Mesenchymal stem cell (in vitro differentiated cells and primary cell): ENCODE measurements around the gene GALNT12.

Experiments used
- DNase-seq: peaks from one replicate; pipeline ENCODE4 v3.0.0-alpha.2; 2013
- H2AFZ ChIP-seq: one replicate; pipeline ENCODE4 v1.6.1; 2013; ENCODE audit warnings: low read depth, mild to moderate bottlenecking, control low read depth, inconsistent platforms, low read length, moderate library complexity
- H2AK5ac ChIP-seq: 2 replicates; pipeline ENCODE4 v1.6.1; 2013; ENCODE audit warnings: low read length, moderate library complexity, mild to moderate bottlenecking, inconsistent platforms; ENCODE audit not compliant: severe bottlenecking
- H2BK120ac ChIP-seq: one replicate; pipeline ENCODE4 v1.6.1; 2013; ENCODE audit warnings: low read depth, mild to moderate bottlenecking, inconsistent platforms, low read length, moderate library complexity
- H2BK12ac ChIP-seq, 2 experiments: one replicate each; pipeline ENCODE4 v1.6.1; 2013; ENCODE audit warnings: inconsistent platforms in 2 of 2, low read length in 2 of 2, mild to moderate bottlenecking in 2 of 2, moderate library complexity in 2 of 2, control low read depth in 1 of 2
- H2BK15ac ChIP-seq: one replicate; pipeline ENCODE4 v1.6.1; 2013; ENCODE audit warnings: mild to moderate bottlenecking, low read depth, inconsistent platforms; ENCODE audit not compliant: poor library complexity, severe bottlenecking
- H2BK5ac ChIP-seq: 2 replicates; pipeline ENCODE4 v1.6.1; 2013; ENCODE audit warnings: low read depth, mild to moderate bottlenecking, low read length, control low read depth, inconsistent platforms; ENCODE audit not compliant: poor library complexity, severe bottlenecking
- H3K14ac ChIP-seq, 2 experiments: one replicate each; pipeline ENCODE4 v1.6.1; 2013; ENCODE audit warnings: inconsistent platforms in 2 of 2, low read length in 2 of 2, control low read depth in 1 of 2, mild to moderate bottlenecking in 1 of 2, moderate library complexity in 1 of 2
- H3K18ac ChIP-seq, 2 experiments: one replicate each; pipeline ENCODE4 v1.6.1; 2013; ENCODE audit warnings: inconsistent platforms in 2 of 2, low read length in 2 of 2, control low read depth in 1 of 2, low read depth in 1 of 2, mild to moderate bottlenecking in 1 of 2
- H3K23ac ChIP-seq, 2 experiments: one replicate each; pipeline ENCODE4 v1.6.1; 2013; ENCODE audit warnings: inconsistent platforms in 2 of 2, low read length in 2 of 2, mild to moderate bottlenecking in 2 of 2, moderate library complexity in 2 of 2, control low read depth in 1 of 2
- H3K27ac ChIP-seq: 2 replicates; pipeline ENCODE4 v1.5.1; 2013; ENCODE audit warnings: mild to moderate bottlenecking, moderate library complexity, low read length, control low read depth, inconsistent platforms; ENCODE audit not compliant: poor library complexity, severe bottlenecking
- H3K27me3 ChIP-seq, 2 experiments: 2 replicates each; pipeline versions ENCODE4 v1.6.1 to v1.7.0; 2013; ENCODE audit warnings: low read length in 2 of 2, mild to moderate bottlenecking in 2 of 2, moderate library complexity in 2 of 2, control low read depth in 1 of 2, inconsistent platforms in 1 of 2; ENCODE audit not compliant: control insufficient read depth in 1 of 2, insufficient read depth in 1 of 2
- H3K36me3 ChIP-seq, 2 experiments: 2 replicates each; pipeline versions ENCODE4 v1.6.1 to v1.7.0; 2013; ENCODE audit warnings: low read length in 2 of 2, control low read depth in 1 of 2, inconsistent platforms in 1 of 2, low read depth in 1 of 2, mild to moderate bottlenecking in 1 of 2; ENCODE audit not compliant: insufficient read depth in 2 of 2, control insufficient read depth in 1 of 2
- H3K4ac ChIP-seq, 2 experiments: one replicate each; pipeline ENCODE4 v1.6.1; 2013; ENCODE audit warnings: inconsistent platforms in 2 of 2, low read length in 2 of 2, mild to moderate bottlenecking in 2 of 2, moderate library complexity in 2 of 2, control low read depth in 1 of 2, low read depth in 1 of 2
- H3K4me1 ChIP-seq: 2 replicates; pipeline ENCODE4 v1.6.1; 2013; ENCODE audit warnings: low read depth, low read length, control low read depth; ENCODE audit not compliant: control insufficient read depth, insufficient read depth
- H3K4me2 ChIP-seq: 2 replicates; pipeline ENCODE4 v1.6.1; 2013; ENCODE audit warnings: low read length, mild to moderate bottlenecking, inconsistent platforms; ENCODE audit not compliant: poor library complexity, severe bottlenecking
- H3K4me3 ChIP-seq, 2 experiments: 2 replicates each; pipeline versions ENCODE4 v1.5.1 to v1.7.0; 2013; ENCODE audit warnings: low read length in 2 of 2, mild to moderate bottlenecking in 2 of 2, control low read depth in 1 of 2, low read depth in 1 of 2; ENCODE audit not compliant: insufficient read depth in 1 of 2
- H3K79me1 ChIP-seq: replicated peaks from 2 replicates; pipeline ENCODE4 v1.6.1; 2013; ENCODE audit warnings: mild to moderate bottlenecking, control low read depth, low read length, inconsistent platforms; ENCODE audit not compliant: poor library complexity, severe bottlenecking
- H3K9ac ChIP-seq: 2 replicates; pipeline ENCODE4 v1.7.0; 2013; ENCODE audit warnings: mild to moderate bottlenecking, low read length, moderate library complexity
- H3K9me3 ChIP-seq: 2 replicates; pipeline ENCODE4 v1.7.0; 2013; ENCODE audit warnings: mild to moderate bottlenecking, low read length; ENCODE audit not compliant: control insufficient read depth
- H4K8ac ChIP-seq: one replicate; pipeline ENCODE4 v1.6.1; 2013; ENCODE audit warnings: inconsistent platforms, mild to moderate bottlenecking, low read length, moderate library complexity
- H4K91ac ChIP-seq: one replicate; pipeline ENCODE4 v1.6.1; 2013; ENCODE audit warnings: mild to moderate bottlenecking, low read length, inconsistent platforms
- WGBS: methylation state at CpG from one replicate; pipeline ENCODE4 v1.1.7; 2013; ENCODE audit warnings: mixed read lengths; 5-methylcytosine and 5-hydroxymethylcytosine counted together

GALNT12 gene

GRCh38 chr9:98808875-98809274, 1.4 kb downstream of the GALNT12 start:
- no peak overlapping the region for H3K18ac ChIP-seq
- no peak overlapping the region for H3K27ac ChIP-seq
- H2AK5ac ChIP-seq: no peak overlapping the region
- no peak overlapping the region for H2BK5ac ChIP-seq
- H3K4ac ChIP-seq: no peak overlapping the region
- H3K14ac ChIP-seq: no peak overlapping the region
- H2BK15ac ChIP-seq: no peak overlapping the region
- peaks cover 0 to 2% of the 10 kb centered on the region in 2 experiments for H3K36me3 ChIP-seq
- peak overlapping the region in 1 of 2 experiments; percentile 83 for H3K4me3 ChIP-seq
- no peak overlapping the region for H2AFZ ChIP-seq
- no peak overlapping the region for H4K91ac ChIP-seq
- H3K4me2 ChIP-seq: no peak overlapping the region
- H3K4me1 ChIP-seq: peaks cover 8% of the 10 kb centered on the region
- H3K9me3 ChIP-seq: no peaks in the 10 kb centered on the region
- H3K27me3 ChIP-seq: peaks cover 0 to 35% of the 10 kb centered on the region in 2 experiments
- WGBS: 93% methylated on average over 1 of the region's 2 CpGs
- no peaks in the 10 kb centered on the region for H3K79me1 ChIP-seq
- H3K23ac ChIP-seq: no peak overlapping the region
- no peak overlapping the region for H2BK12ac ChIP-seq
- no peak overlapping the region for H4K8ac ChIP-seq
- DNase-seq: no peak
- peak overlapping the region; percentile 85 for H3K9ac ChIP-seq
- no peak overlapping the region for H2BK120ac ChIP-seq

- Histone ChIP-seq H3K4me2 (no peak overlapping the region), H3K18ac (no peak overlapping the region), H4K8ac (no peak overlapping the region), H3K36me3 (peaks cover 0 to 2% of the 10 kb centered on the region in 2 experiments), H2AFZ (no peak overlapping the region), H3K14ac (no peak overlapping the region), H3K4me3 (peak overlapping the region in 1 of 2 experiments; percentile 83), H3K23ac (no peak overlapping the region), H2BK5ac (no peak overlapping the region), H3K79me1 (no peaks in the 10 kb centered on the region), H2BK12ac (no peak overlapping the region), H4K91ac (no peak overlapping the region), H3K27me3 (peaks cover 0 to 35% of the 10 kb centered on the region in 2 experiments), H2BK15ac (no peak overlapping the region), H2BK120ac (no peak overlapping the region), H3K4ac (no peak overlapping the region), H3K9ac (peak overlapping the region; percentile 85), H2AK5ac (no peak overlapping the region), H3K9me3 (no peaks in the 10 kb centered on the region), H3K4me1 (peaks cover 8% of the 10 kb centered on the region), H3K27ac (no peak overlapping the region)
- WGBS: 86% methylated on average over 9 of the region's 9 CpGs
- no peak for DNase-seq
Measured at GRCh38 chr9:98809311-98810101, 2.0 kb downstream of the GALNT12 start.

GRCh38 chr9:98810102-98810842, 2.8 kb downstream of the GALNT12 start:
- Histone ChIP-seq H3K4me1 (peaks cover 8% of the 10 kb centered on the region), H4K8ac (no peak overlapping the region), H2AFZ (no peak overlapping the region), H2AK5ac (no peak overlapping the region), H3K4me3 (peak overlapping the region in 1 of 2 experiments; percentile 83), H2BK15ac (no peak overlapping the region), H3K14ac (no peak overlapping the region), H3K27me3 (peaks cover 0 to 32% of the 10 kb centered on the region in 2 experiments), H3K9ac (peak overlapping the region; percentile 85), H2BK12ac (no peak overlapping the region), H2BK5ac (no peak overlapping the region), H3K4ac (no peak overlapping the region), H3K18ac (no peak overlapping the region), H4K91ac (no peak overlapping the region), H3K36me3 (peaks cover 0 to 2% of the 10 kb centered on the region in 2 experiments), H3K27ac (no peak overlapping the region), H3K23ac (no peak overlapping the region), H3K79me1 (no peaks in the 10 kb centered on the region), H2BK120ac (no peak overlapping the region), H3K4me2 (no peak overlapping the region), H3K9me3 (no peaks in the 10 kb centered on the region)
- no peak for DNase-seq
- 94% methylated on average over 2 of the region's 3 CpGs for WGBS

- no peak overlapping the region for H2AFZ ChIP-seq
- H2BK5ac ChIP-seq: no peak overlapping the region
- 66% methylated on average over 2 of the region's 2 CpGs for WGBS
- no peak overlapping the region for H4K8ac ChIP-seq
- H3K79me1 ChIP-seq: no peaks in the 10 kb centered on the region
- H3K36me3 ChIP-seq: peaks cover 0 to 2% of the 10 kb centered on the region in 2 experiments
- H2BK15ac ChIP-seq: no peak overlapping the region
- peak; percentile 42 for DNase-seq
- peaks cover 0 to 23% of the 10 kb centered on the region in 2 experiments for H3K27me3 ChIP-seq
- no peak overlapping the region for H2BK12ac ChIP-seq
- no peak overlapping the region for H3K23ac ChIP-seq
- no peak overlapping the region for H2AK5ac ChIP-seq
- H3K4me1 ChIP-seq: peaks cover 8% of the 10 kb centered on the region
- peak overlapping the region; percentile 85 for H3K9ac ChIP-seq
- H3K9me3 ChIP-seq: no peaks in the 10 kb centered on the region
- H3K4me3 ChIP-seq: peak overlapping the region in 1 of 2 experiments; percentile 49
- H2BK120ac ChIP-seq: no peak overlapping the region
- H3K4ac ChIP-seq: no peak overlapping the region
- no peak overlapping the region for H3K27ac ChIP-seq
- no peak overlapping the region for H3K14ac ChIP-seq
- no peak overlapping the region for H3K18ac ChIP-seq
- H3K4me2 ChIP-seq: no peak overlapping the region
- no peak overlapping the region for H4K91ac ChIP-seq
Measured at GRCh38 chr9:98811051-98811650, 3.7 kb downstream of the GALNT12 start.
